Astrocyte of the spinal cord (primary cell): ENCODE measurements around the gene OPALIN.

ENCODE experiments used
- DNase-seq: peaks from one replicate; pipeline ENCODE4 v3.0.0; 2011; ENCODE audit warnings: low read depth, low spot score
- H3K4me3 ChIP-seq: 2 replicates; pipeline ENCODE4 v1.5.1; 2011; ENCODE audit warnings: low read depth, mild to moderate bottlenecking, low read length, moderate library complexity
- CTCF ChIP-seq: IDR thresholded peaks from 2 replicates; pipeline ENCODE4 v1.5.1; 2012; ENCODE audit warnings: low read depth, mild to moderate bottlenecking, low read length, inconsistent platforms
- in situ Hi-C: cut with HindIII; loops from 2 replicates; pipeline ENCODE4 v1.10.0; 2017; ENCODE audit warnings: low sequenced_read_pairs

OPALIN gene

DNA sequence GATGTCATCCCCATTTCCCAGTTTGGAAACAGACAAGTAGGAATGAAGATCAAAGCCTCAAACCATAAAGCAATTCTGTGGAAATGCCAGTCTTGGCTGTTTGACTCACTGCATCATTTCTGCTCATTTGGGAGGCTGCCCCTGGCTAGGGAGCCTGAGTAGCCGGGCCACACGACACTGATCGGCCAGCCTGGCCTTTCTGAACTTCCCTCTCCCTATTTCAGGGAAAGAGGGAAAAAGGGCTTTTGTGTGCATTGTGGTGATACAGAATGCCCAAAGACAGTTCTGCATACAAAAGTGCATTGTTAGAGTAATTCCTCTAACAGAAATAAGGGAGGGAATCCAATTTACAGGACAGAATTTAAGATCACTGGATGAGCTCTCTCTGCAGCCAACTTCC, 41.7 kb upstream of the OPALIN start:
- in situ Hi-C loops = no loop called here
- H3K4me3 ChIP-seq = no peak overlapping the region
- no peak for TF ChIP-seq CTCF
- no peak for DNase-seq

GRCh38 chr10:96397902-96398301, 39.1 kb upstream of the OPALIN start:
- TF ChIP-seq CTCF = no peak
- no peak overlapping the region for H3K4me3 ChIP-seq
- in situ Hi-C loops = no loop called here
- DNase-seq = no peak

GRCh38 chr10:96395931-96396877, 37.4 kb upstream of the OPALIN start:
- no peak overlapping the region for H3K4me3 ChIP-seq
- peak; percentile 79 for DNase-seq
- TF ChIP-seq CTCF = peak; percentile 91
- in situ Hi-C loops = no loop called here

DNA sequence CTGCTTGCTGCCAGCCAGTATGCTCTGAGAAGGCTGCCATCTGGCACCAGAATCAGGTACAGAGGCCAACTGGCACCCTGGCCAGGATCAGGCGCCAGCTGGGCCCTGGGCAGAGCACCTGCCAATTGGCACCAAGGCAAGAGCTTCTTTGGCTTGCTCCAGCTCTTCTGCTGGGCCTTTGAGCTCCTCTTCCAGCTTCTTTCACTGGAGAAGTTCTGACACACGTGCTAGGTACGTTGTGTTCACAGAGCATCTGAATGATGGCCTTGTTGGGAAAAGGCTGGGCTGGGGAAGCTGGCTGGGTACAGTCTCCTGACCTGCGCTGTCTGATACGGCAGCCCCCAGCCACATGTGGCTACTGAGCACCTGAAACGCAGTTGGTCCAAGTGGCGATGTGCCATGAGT, 31.7 kb upstream of the OPALIN start:
- no peak for TF ChIP-seq CTCF
- in situ Hi-C loops = no loop called here
- H3K4me3 ChIP-seq = no peak overlapping the region
- DNase-seq = no peak

GRCh38 chr10:96389785-96390184, 31.0 kb upstream of the OPALIN start:
- TF ChIP-seq CTCF = no peak
- in situ Hi-C loops = no loop called here
- no peak overlapping the region for H3K4me3 ChIP-seq
- no peak for DNase-seq

GRCh38 chr10:96387601-96388000, 28.8 kb upstream of the OPALIN start:
- in situ Hi-C loops = no loop called here
- DNase-seq = no peak
- H3K4me3 ChIP-seq = no peak overlapping the region

More at GRCh38 chr10:96387601-96388000, 28.8 kb upstream of the OPALIN start:
- no peak for TF ChIP-seq CTCF
